ENCODE data around the gene CAMK4.

CAMK4 gene

DNA sequence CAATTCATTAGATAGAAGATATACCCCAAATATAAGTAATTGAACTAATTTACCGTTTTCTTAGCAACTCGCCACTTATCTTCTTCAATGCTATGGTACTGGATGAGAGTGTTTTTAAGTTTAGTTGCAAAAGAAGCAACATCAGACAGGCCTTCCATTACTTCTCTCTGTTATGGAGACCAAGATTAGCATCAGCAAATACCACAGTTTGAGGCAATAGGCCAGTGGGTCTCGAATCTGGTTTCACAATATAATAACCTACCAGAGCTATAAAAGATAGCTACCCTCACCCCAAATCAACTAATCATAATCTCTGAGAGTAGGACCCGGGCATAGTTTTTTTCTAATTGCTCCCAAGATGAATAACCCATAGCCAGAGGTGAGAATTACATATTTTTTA lies 283.1 kb downstream of the CAMK4 start:
- no peak for DNase-seq

DNA sequence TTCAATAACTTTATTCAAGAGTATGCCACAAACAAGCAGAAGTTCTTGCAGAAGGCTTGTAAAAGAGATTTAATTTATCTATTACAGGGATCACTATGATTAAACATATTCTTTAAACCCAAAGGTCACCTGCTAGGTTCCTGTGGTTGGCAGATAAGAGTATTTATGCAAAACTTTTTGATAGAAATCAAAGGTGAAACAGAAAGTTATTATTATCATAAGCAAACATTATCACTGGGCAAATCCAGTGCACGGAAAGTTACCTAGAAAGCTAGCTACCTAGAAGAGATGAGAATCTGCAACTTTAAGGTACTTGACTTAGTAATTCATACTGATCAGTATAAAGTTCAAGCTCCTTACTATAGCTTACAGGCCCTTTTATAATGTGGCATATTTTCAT lies 284.9 kb downstream of the CAMK4 start:
- DNase-seq: no peak

GRCh38 chr5:111511174-111511830 lies 287.1 kb downstream of the CAMK4 start:
- DNase-seq: no peak

DNA sequence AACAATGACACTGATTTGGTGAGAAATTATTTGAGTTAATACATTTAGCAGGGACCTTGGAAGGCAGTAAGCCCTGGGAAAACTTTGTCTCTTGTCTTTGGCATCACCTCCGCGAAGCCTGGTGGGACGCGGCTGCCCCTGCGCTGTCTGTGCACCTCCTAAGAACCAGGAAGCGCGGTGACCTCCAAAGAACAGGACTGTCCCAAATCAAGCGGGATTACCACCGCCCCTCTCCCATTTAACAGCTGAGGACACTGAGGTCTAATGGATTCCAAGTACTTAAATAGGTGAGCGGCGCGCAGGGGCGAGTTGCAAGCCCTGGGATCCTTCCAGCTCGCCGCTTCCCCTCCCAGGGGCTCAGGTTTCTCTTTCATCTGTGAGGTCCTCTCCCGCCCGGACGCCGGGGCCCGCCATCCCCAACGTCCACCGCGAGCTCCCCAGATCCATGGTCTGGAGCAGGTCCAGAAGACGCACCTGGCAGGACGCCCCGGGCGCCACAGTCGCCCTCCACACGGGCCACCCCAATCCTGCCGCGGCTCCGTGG lies 287.7 kb downstream of the CAMK4 start:
- no peak for DNase-seq

DNA sequence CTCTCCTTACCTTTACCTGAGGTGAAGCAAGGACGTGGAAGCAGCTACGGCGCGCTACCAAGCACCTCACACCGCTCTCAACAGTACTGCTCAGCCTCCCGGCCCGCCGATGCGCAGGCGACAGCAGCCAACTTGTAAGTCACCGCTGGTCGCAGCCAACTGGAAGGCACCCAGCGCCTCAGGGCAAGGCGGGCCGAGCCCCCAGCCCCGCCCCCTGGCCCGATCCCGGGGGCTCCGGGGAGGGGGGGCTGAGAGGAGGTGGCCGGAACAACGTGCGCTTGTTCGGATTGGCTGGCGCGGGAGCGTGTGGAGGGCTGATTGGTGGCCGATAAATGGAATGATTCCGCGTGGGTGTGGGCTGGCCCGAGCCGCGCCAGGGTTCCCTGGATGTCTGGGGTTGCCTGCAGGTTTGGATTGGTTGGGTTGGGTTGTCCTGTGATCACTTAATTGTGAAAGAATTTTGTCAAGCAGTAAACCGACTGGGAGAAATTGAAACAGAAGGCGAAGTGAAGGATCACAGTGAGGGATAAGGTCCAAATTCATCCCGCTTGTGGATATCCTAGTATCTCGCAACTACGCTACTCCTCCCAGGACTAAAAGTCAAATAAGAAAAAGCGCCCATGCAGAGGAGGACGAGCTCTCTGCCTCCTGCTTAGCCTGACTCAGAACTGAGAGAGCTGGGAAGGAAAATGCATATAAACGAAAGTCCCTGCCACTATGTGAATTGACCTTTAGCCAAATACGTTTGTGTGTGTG lies 288.4 kb downstream of the CAMK4 start, which contains the start of gene STARD4:
Gene STARD4, minus strand, starts transcription at position 161 of the 756 bp plus-strand sequence. CDS start 5,102 bp downstream, outside the sequence.
- peak; percentile 93 for DNase-seq

GRCh38 chr5:111513131-111513520 lies 288.9 kb downstream of the CAMK4 start:
- no peak for DNase-seq

GRCh38 chr5:111514087-111514486 lies 289.9 kb downstream of the CAMK4 start:
- DNase-seq: no peak

GRCh38 chr5:111517853-111518501 lies 293.8 kb downstream of the CAMK4 start:
- DNase-seq: no peak

DNA sequence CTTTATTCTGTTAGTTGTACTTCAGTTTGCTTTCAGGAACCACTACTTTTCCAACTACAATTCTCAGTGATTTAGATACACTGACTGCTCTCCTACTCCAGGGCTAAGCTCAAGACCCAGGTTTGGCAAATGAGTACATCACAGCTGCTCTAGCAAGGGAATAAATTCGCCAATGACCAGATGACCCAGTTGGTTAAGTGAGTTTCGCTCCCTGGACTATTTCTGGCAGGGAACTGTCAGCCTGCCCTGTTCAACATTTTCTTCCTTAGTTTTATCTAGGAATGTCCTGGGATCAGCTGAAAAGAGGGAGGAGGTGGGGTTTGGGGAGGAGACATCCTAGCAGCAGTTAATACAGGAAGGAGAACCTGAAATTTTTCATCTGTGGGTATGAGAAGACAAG lies 294.6 kb downstream of the CAMK4 start:
- no peak for DNase-seq

- no peak for DNase-seq
Observed at GRCh38 chr5:111520908-111521307, 296.7 kb downstream of the CAMK4 start.

- no peak for DNase-seq
Observed at GRCh38 chr5:111528056-111528455, 303.9 kb downstream of the CAMK4 start.

DNA sequence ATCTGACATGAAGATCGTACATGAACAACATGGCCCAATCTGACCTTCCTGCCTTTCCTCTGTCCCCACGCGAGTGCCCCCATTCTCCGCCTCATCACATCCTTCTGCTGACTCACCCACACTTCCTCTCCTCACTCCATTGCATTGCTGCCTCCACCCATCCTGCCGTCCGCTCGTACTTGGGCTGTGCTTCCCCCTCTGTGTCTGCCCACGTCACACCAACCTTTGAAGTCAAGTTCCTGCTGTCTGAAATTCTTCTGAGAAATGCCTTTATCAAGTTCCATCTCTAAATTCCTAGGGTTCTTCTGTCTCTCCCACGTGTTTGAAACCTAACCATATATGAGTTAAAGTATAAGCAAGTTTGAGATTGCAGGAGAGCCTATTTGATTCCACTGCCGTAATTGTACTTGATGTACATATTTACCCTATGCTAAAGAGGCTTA lies 306.1 kb downstream of the CAMK4 start:
- DNase-seq: peak; percentile 92

DNA sequence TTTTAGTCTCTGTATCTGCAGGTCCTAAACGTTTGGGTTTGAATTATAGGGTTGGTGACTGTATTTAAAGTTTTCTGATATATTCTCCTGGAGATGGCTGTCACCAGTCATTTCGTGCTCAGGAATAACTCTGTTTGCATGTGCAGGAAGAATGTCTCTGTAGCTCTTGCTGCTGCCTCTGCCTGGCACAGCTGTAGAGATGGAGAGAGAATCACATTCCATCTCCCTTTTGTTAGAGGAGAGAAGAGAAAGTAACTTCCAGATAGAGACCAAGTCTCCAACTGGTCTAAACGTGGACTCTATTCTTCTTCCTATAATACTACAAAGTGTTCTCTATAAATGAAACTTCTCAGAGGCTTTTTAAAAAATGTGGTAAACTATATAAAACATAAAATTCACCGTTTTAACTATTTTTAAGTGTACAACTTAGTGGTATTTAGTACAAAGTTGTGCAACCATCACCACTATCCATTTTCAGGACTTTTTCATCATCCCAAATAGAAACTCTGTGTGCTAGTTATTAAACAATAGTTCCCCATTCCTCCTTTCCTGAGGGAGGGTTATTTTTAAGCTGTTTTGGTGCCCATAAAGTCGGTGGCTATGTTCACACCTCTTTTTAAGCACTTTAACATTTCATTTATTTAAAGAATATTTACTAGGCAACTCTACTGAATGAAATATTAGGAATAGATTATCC lies 308.9 kb downstream of the CAMK4 start:
- no peak for DNase-seq

GRCh38 chr5:111535879-111536549 lies 311.8 kb downstream of the CAMK4 start:
- DNase-seq: no peak

DNA sequence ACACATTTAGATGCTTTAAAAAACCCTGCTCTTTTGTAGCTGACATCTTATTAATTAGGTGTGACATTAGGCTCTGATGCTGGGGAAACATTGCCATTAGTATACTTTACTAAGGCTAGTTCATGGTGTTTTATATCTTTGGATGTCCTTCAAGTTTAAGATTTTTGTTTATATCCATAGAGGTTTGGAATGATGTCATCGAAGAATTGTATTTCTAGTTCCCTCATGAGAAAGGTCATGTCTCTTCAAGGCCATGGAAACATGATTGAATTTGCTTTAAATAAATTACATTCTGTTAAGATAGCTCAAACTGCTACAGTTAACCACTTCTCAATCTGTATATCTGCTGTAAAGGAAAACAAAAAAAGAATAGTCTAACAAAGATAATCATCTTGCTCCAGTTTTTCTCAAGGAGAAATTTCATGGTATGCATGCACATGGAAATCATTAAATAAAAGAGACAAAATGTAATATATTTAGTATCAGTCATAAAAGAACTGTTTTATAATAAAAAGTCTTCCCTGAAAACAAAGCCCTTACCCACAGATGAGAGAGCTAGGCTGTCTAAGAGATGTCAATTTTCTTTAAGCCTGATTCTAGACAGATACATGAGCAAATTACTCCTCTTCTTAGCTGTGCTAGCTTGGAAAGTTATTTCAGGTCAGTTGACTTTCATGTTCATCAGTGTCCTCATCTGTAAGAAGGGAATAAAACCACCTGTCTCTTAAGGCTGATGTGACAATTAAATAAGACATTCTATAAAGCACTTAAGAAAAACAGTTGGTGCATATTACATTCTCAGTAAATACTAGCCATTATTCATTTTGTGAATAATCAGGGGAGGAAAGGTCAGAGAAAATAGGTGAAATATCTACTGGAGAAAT lies 313.2 kb downstream of the CAMK4 start:
- no peak for DNase-seq

Measured in kidney glomerular epithelial cell (primary cell).